NT2/D1 (cell line): Measurements from ENCODE around the gene FBXW4.

Experiments used
- SUZ12 ChIP-seq: IDR thresholded peaks from 2 replicates; pipeline ENCODE4 v1.6.1; 2011; ENCODE audit not compliant: insufficient read length, insufficient read depth; ENCODE audit errors: extremely low read depth
- YY1 ChIP-seq: IDR thresholded peaks from 2 replicates; pipeline ENCODE4 v1.6.1; 2011; ENCODE audit not compliant: insufficient read length, insufficient read depth
- ZNF274 ChIP-seq: IDR thresholded peaks from 2 replicates; pipeline ENCODE4 v1.6.1; 2011; ENCODE audit warnings: mild to moderate bottlenecking, low read depth, low read length

- no peak for TF ChIP-seq YY1
- no peak for TF ChIP-seq ZNF274
- no peak for TF ChIP-seq SUZ12
These were observed 132.0 kb downstream of the FBXW4 start for GRCh38 chr10:101563007-101563406.
